ENCODE data around the gene AHNAK2.

DNA sequence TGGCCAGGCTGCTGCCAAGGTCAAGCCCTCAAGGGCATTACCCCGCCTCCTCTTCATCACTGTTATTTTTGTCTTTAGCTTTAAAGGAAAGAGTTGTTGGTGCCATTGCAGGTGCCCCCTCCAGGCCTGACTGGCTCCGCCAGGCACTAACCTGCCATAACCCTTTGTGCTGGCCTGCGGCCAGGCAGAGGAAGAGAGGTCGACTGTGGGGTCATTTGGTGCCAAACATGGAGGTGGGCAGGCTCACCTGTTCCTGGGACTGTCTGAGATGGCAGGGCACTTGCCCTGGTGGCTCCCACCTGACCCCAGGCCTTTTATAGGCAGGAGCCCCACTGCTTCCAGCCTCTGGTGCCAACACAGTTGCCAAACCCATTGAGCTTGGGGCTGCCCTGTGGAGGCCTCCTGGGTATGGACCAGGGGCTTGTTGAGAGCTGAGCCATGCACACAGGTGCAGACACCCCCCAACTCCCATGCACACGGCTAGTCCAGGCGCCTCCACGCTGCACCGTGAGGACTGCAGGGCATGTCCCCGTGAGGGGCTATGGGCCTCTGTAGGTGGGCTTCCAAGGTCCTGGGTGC lies 82.9 kb downstream of the AHNAK2 start:
- no peak for TF ChIP-seq CTCF (IDR thresholded peaks at IDR 0.05)
- no peak for TF ChIP-seq EP300 (IDR thresholded peaks at IDR 0.05)
- TF ChIP-seq POLR2A (IDR thresholded peaks at IDR 0.05) = no peak
- no peak for TF ChIP-seq POLR2AphosphoS5 (IDR thresholded peaks at IDR 0.05)

Measured in upper lobe of left lung (tissue), 4 donors.